GM19023 (cell line): ENCODE data around the gene HCN4.

ENCODE experiments used
- ATAC-seq: cut with Tn5 transposase; IDR thresholded peaks from one replicate; pipeline ENCODE4 v1.9.1; 2021; ENCODE audit warnings: mild to moderate bottlenecking, moderate library complexity; ENCODE audit not compliant: unreplicated experiment

HCN4 gene

GRCh38 chr15:73328149-73328820 is 40.5 kb downstream of the HCN4 start:
- ATAC-seq, result no peak

DNA sequence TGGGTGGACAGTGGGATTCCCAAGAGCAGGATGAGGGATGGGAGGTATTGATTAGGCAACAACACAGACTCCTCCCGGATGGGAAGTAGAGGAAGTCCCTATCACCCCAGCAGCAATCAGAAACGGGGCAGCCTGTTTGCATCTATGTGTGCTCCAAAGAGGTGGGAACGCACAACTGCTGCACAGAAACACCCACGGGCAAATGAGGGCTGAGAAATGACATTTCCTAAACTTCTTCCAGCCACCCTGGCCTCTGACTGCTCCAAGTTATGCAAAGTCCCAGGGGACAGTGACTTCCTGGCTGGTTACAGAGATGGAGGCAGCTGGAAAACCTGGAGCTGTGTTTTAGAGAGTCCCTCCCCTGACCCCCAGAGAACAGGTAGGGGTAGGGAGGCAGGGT is 42.6 kb downstream of the HCN4 start:
- no peak for ATAC-seq

DNA sequence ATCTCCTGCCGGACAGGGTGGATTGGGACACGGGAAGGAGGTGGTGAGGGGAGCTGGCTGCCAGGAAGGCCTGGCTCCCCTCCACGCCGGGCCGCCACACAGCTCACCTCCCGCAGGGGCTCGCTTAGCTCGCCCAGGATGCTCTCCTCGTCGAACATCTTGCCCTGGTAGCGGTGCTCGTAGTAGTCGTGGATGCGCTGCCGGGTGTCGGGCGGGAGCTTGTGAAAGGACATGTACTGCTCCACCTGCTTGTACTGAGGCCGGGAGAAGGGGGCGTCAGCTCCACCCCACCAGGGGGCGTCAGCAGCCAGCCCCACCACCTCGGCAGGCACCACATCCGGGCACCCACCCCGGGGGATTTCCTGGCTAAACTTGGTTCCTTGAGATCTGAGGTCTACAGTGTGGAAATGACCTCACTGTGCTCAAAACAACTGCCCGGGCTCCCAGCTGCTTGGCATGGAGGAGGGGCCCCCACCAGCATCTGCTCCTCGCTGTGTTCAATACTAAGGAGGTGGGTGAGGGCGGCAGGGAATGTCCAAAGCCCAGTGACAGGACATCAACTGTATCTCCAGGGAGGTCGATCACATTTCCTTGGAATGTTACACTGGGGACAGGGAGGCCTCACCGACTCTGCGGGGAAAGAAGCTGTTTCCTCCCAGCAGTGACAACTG is 43.4 kb downstream of the HCN4 start:
- no peak for ATAC-seq

GRCh38 chr15:73324496-73325170 is 44.1 kb downstream of the HCN4 start:
- ATAC-seq, result no peak

DNA sequence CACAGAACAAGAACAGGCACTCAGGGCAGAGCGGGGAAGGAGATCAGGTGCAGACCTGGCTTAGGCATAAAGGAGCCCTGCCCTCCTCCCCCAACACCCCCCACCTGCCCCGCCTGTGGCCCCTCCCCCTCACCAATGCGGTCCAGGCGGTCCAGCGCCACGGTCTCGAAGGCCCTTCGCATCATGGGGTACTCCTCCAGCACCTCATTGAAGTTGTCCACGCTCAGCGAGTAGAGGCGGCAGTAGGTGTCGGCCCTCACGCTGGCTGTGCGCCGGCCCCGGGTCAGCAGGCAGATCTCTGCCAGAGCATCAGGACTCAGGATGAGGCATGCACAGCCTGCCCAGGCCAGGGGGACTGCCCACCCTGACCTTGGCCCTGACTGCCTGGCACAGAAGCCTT is 44.8 kb downstream of the HCN4 start:
- no peak for ATAC-seq

DNA sequence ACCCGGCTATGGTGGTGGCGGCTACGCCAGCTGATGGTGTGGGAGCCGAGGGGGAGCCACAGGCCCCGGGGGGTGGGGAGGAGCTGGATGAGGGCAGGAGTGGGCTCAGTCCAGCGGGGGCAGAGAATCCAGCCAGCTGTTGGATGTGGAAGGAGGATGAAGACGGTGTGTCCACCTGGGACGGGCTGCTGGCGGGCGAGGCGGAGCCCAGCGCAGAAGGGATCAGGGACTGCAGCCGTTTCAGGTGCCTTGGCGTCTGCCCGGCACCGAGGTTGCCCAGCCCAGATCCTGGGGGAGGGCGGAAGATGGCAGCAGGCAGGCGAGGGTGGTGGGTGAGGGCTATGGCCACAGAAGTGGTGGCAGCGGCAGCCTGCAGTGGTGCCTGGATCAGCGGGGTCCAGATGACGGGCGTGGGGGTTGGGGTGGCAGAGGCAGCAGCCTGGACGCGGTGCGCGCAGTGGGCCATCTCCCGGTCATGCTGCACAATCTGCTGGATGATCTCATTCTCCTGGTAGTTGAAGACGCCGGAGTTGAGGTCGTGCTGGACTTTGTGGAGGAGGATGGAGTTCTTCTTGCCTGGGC is 45.3 kb downstream of the HCN4 start:
- no peak for ATAC-seq

- no peak for ATAC-seq
Measured at GRCh38 chr15:73322665-73323373, 45.9 kb downstream of the HCN4 start.

DNA sequence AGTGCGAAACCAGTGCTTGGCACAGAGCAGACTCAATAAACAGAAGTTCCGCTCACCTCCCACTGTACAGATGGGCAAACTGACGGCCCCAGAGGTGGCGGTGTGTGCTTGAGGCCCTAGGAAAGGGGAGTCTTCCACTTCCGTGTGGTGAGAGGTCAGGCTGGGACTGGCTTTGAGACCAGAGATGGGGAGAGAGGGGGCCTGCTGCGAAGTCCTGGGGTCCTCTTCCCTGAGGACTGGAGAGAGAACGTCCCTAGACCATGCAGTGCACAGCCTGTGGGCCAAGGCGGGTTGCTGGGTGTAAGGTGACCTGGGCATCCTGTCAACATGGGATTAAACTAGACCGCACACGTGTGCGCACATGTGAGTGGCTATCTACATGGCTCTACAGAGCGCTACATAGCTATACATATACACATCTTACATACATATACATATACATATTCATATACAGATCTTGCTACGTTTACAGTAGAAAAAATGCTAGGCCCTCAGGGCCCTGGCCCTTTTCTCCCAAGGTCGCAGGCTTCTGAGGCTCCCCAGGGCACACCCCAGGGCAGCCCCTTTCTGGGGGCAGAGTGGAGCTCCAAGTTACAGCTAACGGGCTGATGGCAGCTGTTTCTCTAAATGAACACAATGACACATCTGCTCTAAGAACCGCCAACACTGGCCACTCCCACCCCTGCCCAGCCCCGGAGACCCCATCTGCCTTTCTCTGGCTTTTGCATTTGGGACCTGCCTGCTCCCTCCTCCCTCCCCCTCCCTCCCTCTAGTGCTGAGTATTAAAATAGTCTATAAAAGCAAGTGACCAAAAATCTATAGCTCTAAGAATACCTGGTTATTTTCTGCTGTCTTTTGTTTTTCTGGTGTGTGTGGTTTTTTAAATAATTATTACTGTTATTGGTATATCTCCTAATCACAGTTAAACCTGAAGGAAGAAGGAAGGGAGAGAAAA is 47.0 kb downstream of the HCN4 start:
- no peak for ATAC-seq

- ATAC-seq, result no peak
Measured at GRCh38 chr15:73320619-73321180, 48.1 kb downstream of the HCN4 start.

DNA sequence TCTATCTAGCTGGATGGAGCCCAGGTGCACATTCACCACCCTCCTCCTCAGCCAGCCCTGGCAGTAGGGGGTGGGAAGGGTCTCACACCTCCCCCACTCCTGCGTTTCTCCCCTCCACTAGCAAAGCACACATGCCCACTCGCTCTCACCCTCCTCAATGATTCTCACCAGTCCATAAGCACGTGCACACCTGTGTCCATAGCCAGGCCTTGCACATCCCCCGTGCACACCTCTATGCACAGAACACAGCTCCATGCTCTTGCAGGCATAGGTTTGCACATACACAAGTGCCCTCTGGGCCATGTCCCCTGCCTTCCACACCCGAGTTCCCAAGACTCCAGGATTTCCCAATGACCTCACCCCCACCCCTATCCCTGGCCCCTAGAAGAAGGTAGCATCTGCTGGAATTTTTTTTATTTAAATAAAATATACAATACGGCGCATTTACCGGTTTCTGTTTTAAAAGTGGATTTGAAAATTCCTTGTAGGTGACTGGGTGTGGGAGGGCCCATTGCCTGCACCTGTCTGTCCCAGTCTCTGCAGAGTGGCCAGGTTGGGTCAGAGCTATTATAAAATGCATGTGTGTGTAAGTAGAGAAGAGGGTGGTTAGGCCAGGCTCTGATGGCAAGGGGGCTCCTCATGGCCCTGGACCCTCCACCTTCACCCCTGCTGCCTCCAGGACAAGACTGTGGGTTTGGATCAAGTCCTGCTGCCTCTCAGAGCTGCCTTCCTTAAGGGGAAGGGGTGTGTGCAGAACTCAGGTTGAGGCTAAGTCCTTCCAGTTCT is 49.1 kb downstream of the HCN4 start:
- no peak for ATAC-seq

- no peak for ATAC-seq
Measured at GRCh38 chr15:73318463-73319351, 50.1 kb downstream of the HCN4 start.

DNA sequence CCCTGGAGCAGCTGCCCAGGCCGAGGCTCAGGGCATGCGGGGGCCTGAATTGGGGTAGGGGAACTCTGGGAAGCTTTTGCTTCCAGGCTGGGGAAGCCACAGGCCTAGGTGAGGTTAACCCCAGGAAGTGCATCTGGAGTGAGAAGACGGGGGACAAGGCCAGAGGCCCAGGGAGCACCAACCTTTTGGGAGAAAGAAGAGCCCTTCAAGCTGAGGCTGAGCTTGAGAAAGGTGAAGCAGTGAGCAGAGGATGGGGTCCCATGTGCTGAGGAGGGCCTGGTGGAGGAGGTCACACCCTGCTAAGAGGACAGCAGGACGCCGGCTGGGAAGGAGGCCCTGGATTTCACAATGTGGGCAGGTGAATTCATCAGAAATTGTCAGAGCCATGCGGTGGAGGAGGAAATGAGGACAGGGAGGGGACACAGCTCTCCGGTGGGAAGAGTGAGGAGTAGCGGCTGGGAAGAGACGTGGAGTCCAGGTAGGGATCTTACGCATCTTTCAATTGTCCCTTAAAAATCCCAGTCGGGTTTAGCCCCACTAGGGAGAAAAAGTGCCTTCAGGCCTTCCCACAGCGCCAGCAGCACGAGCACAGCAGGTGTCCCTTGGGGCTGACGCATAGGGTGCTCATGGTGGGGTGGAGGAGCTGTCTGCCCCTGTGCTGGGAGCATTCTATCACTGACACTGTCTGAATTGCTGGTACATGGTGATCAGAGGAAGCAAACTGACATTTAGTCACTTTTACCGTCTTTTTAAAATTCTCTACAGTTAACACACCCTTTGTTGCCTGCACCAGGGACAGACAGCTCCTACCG is 50.9 kb downstream of the HCN4 start:
- ATAC-seq, result no peak

DNA sequence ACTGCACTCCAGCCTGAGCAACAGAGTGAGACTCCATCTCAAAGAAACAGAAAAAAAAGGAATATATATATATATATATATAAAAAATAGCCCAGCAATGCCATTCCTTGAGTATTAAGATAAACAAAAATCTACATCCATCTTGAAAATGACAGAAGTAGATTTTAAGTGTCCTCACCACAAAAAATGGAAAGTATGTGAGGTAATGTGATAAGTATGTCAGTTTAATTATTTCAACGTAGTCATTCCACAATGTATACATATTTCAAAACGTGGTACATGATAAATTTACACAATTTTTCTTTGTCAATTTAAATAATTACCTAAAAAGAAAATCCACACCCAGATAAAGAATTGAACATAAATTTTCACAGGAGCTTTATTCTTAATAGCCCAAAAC is 54.9 kb downstream of the HCN4 start:
- no peak for ATAC-seq

DNA sequence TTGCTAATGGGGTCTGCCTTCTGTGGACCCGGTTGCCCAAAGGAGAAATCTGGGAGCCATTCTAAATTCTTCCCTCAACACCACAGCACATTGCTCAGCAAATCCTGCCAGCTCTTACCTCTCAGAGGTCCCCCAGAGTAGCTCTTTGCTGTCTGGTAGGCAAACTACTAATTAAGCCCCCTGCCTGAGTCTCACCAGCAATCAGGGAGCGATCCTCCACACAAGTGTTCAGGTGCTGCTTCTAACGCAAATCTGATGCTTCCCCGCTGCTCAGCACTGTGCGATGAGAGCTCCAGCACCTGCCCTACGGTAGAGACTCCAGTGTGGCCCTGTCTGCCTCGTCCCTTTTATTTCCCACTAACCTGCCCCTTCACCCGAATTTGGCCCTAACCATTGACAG is 60.5 kb downstream of the HCN4 start:
- no peak for ATAC-seq

DNA sequence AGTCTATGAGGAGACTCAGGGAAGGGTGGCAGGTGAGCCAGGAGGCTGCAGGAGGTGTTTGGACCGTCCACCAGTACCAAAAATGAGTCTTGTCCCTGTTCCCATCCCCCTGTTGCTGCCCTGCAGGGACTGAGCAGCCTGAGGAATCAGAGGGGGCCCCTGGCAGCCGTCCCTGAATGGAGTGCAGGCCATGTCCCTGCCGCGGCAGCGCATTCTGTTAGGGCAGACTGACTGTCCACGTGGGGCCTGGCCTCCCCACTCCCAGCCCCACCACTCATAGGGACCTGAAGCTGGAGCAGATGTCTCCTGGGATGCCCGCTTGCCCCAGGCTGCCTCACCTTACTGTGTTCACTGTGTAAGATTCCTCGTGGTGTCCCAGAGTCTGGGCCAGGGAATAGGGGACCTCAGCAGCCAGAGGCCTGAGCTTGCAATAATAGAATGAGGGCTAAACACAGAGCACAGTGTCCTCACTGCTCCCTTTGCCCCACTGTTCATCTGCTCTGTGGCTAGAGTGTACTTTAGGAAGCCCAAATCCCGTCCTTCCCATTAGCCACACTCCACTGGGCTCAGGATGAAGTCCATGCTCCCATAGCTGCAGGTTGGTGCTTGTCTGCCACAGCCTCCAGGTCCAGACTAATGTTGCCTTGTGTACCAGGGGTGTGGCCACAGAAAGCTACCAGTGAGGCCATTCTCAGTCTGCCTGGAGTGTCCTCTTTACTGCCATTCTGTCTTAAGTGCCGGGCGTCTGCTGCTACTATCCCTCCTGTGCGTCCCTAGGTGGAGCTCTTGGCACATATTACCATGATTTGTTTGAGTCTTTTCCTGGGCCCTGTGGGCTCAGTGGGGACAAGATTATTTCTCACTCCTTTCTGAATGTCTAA is 63.2 kb downstream of the HCN4 start:
- no peak for ATAC-seq

DNA sequence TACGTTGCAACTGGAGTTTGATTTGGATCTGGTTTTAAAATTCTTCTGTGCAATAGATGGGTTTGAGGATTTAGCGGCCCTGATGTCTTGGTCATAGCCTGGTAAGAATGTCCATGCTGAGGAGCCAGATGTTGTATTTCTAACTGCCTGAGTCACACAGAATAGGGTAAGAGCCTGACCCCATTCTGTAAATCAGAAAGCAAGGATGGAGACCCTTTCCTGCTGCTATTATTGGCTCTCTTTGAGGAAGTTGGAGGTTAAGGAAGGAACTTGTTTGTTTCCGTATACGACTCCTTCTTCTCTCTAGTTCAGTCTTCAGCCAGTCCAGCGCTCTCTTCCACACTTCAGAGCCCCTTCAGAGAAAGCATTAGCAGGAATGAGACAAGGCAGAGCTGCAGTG is 65.1 kb downstream of the HCN4 start:
- ATAC-seq, result no peak
